ENCODE results near the gene RARS2. TPM values are rescaled to one million over a fixed set of nuclear protein-coding genes. Genes with fewer than 3 reads are reported as not detected.

The RARS2 gene
- total RNA-seq, 2 donors from 2014 or later: 21.4 to 25.0 TPM

DNA sequence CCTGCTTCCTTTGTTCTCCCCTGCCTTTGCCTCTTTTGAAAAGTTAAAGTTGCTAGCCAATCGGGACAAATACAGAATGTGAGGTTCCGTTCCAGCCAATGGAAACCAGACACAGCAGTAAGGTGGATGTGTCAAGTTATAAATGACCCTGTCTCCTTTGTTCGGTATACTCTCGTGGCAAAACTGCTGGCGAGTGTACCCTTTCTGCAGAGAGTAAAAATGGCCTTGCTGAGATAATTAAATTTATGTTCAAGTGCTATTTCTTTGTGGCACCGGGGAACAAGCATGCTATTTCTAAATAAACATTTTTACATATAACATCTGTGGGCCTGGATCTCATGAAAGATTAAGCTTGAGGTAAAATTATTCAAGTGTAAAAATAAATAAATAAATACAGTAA is 50.2 kb downstream of the RARS2 start:
- DNase-seq (ENCODE audit: low spot score) (no peak), ATAC-seq (ENCODE audit: insufficient number of reproducible peaks, low FRiP score, low read depth) (no peak)
- Histone ChIP-seq H3K4me1 (ENCODE audit: control insufficient read depth in 1 of 2, low read depth in 2 of 2) (peaks cover 0 to 4% of the 10 kb centered on the region in 2 donors), H3K27ac (no peak overlapping the region), H3K36me3 (no peaks in the 10 kb centered on the region), H3K27me3 (replicated peaks; ENCODE audit: insufficient read depth) (no peaks in the 10 kb centered on the region), H3K9me3 (no peaks in the 10 kb centered on the region), H3K4me3 (no peak overlapping the region)
- TF ChIP-seq, protein P1, sequence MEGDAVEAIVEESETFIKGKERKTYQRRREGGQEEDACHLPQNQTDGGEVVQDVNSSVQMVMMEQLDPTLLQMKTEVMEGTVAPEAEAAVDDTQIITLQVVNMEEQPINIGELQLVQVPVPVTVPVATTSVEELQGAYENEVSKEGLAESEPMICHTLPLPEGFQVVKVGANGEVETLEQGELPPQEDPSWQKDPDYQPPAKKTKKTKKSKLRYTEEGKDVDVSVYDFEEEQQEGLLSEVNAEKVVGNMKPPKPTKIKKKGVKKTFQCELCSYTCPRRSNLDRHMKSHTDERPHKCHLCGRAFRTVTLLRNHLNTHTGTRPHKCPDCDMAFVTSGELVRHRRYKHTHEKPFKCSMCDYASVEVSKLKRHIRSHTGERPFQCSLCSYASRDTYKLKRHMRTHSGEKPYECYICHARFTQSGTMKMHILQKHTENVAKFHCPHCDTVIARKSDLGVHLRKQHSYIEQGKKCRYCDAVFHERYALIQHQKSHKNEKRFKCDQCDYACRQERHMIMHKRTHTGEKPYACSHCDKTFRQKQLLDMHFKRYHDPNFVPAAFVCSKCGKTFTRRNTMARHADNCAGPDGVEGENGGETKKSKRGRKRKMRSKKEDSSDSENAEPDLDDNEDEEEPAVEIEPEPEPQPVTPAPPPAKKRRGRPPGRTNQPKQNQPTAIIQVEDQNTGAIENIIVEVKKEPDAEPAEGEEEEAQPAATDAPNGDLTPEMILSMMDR (IDR thresholded peaks at IDR 0.05): no peak

- H3K27me3 ChIP-seq (replicated peaks; ENCODE audit: insufficient read depth): no peaks in the 10 kb centered on the region
- no peaks in the 10 kb centered on the region for H3K9me3 ChIP-seq
- no peak overlapping the region for H3K4me3 ChIP-seq
- peaks cover 0 to 4% of the 10 kb centered on the region in 2 donors for H3K4me1 ChIP-seq (ENCODE audit: control insufficient read depth in 1 of 2, low read depth in 2 of 2)
- no peaks in the 10 kb centered on the region for H3K36me3 ChIP-seq
- ATAC-seq (ENCODE audit: insufficient number of reproducible peaks, low FRiP score, low read depth) (no peak), DNase-seq (ENCODE audit: low spot score) (no peak)
- TF ChIP-seq, protein P1 (IDR thresholded peaks at IDR 0.05): no peak
- no peak overlapping the region for H3K27ac ChIP-seq
These were observed 51.1 kb downstream of the RARS2 start for GRCh38 chr6:87538510-87539260.

- DNase-seq (ENCODE audit: low spot score) (no peak), ATAC-seq (ENCODE audit: insufficient number of reproducible peaks, low FRiP score, low read depth) (no peak)
- TF ChIP-seq, protein P1 (IDR thresholded peaks at IDR 0.05): no peak
- H3K9me3 ChIP-seq: no peaks in the 10 kb centered on the region
- no peak overlapping the region for H3K4me3 ChIP-seq
- no peaks in the 10 kb centered on the region for H3K4me1 ChIP-seq (ENCODE audit: control insufficient read depth in 1 of 2, low read depth in 2 of 2)
- peaks cover 7% of the 10 kb centered on the region for H3K36me3 ChIP-seq
- no peaks in the 10 kb centered on the region for H3K27me3 ChIP-seq (replicated peaks; ENCODE audit: insufficient read depth)
- H3K27ac ChIP-seq: no peak overlapping the region
These were observed 55.3 kb downstream of the RARS2 start for GRCh38 chr6:87534377-87535047.

DNA sequence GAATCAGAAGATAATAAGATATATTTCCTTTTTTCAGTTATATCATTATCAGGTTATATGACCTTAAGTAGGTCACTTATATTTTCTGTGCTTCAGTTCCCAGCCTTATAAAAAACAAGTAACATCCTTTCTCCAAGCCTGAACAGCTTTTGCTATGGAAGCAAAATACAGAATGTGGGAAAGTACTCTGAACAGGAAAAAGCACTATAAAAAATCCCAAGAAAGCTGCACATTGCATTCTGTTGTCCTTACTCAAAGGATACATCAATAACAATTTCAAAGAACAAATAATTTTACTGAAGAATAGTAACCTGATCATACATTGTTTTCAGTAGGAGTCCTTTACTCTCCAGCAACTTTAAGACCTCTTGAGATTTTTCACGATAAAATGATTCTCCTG is 60.6 kb downstream of the RARS2 start:
- peaks cover 0 to 6% of the 10 kb centered on the region in 2 donors for H3K4me1 ChIP-seq (ENCODE audit: control insufficient read depth in 1 of 2, low read depth in 2 of 2)
- ATAC-seq (ENCODE audit: insufficient number of reproducible peaks, low FRiP score, low read depth) (no peak), DNase-seq (ENCODE audit: low spot score) (no peak)
- H3K4me3 ChIP-seq: no peak overlapping the region
- peaks cover 7% of the 10 kb centered on the region for H3K36me3 ChIP-seq
- H3K27me3 ChIP-seq (replicated peaks; ENCODE audit: insufficient read depth): no peaks in the 10 kb centered on the region
- H3K27ac ChIP-seq: no peak overlapping the region
- TF ChIP-seq, protein P1 (IDR thresholded peaks at IDR 0.05): no peak
- no peaks in the 10 kb centered on the region for H3K9me3 ChIP-seq

GRCh38 chr6:87522686-87523085 is 67.1 kb downstream of the RARS2 start:
- DNase-seq (ENCODE audit: low spot score) (no peak), ATAC-seq (ENCODE audit: insufficient number of reproducible peaks, low FRiP score, low read depth) (no peak)
- Histone ChIP-seq H3K4me1 (ENCODE audit: control insufficient read depth in 1 of 2, low read depth in 2 of 2) (peaks cover 0 to 9% of the 10 kb centered on the region in 2 donors), H3K4me3 (no peak overlapping the region), H3K27ac (no peak overlapping the region), H3K36me3 (peaks cover 25% of the 10 kb centered on the region), H3K27me3 (replicated peaks; ENCODE audit: insufficient read depth) (no peaks in the 10 kb centered on the region), H3K9me3 (no peaks in the 10 kb centered on the region)
- TF ChIP-seq, protein P1 (IDR thresholded peaks at IDR 0.05): no peak

Data from thoracic aorta (tissue), 2 donors.